NOMO-1 (cell line): Measurements from ENCODE around the gene HECA.
"Not testable (repeated sequence)": the region's sequence is repeated elsewhere in the genome, so short reads cannot be mapped to it uniquely, and the experiment has no call there.

Experiments
- DNase-seq, 2 experiments: peaks; one replicate each; lab custom pipeline; 2025; ENCODE audit not compliant: unreplicated experiment in 2 of 2; lab: John Stamatoyannopoulos, UW

Gene HECA

GRCh38 chr6:139135578-139136545, 982 bp downstream of the HECA start:
- peak; percentile 52 to 54 for DNase-seq

- no peak for DNase-seq
Observed at GRCh38 chr6:139137706-139138105, 2.8 kb downstream of the HECA start.

GRCh38 chr6:139140854-139141253, 6.0 kb downstream of the HECA start:
- DNase-seq, result not testable (repeated sequence)

- DNase-seq, result no peak
Observed at GRCh38 chr6:139142262-139142661, 7.4 kb downstream of the HECA start.

- DNase-seq, result no peak
Observed at GRCh38 chr6:139143111-139143510, 8.2 kb downstream of the HECA start.

GRCh38 chr6:139144490-139145085, 9.7 kb downstream of the HECA start:
- DNase-seq, result no peak

- DNase-seq, result no peak
Observed at GRCh38 chr6:139145661-139146060, 10.8 kb downstream of the HECA start.

GRCh38 chr6:139146317-139146726, 11.4 kb downstream of the HECA start:
- no peak for DNase-seq

GRCh38 chr6:139147628-139148027, 12.7 kb downstream of the HECA start:
- DNase-seq, result no peak

GRCh38 chr6:139148557-139149235, 13.8 kb downstream of the HECA start:
- no peak for DNase-seq

GRCh38 chr6:139149383-139149782, 14.5 kb downstream of the HECA start:
- no peak for DNase-seq

GRCh38 chr6:139150920-139151319, 16.0 kb downstream of the HECA start:
- no peak for DNase-seq

GRCh38 chr6:139151425-139152087, 16.7 kb downstream of the HECA start:
- no peak for DNase-seq

GRCh38 chr6:139152088-139152891, 17.4 kb downstream of the HECA start:
- DNase-seq, result no peak

GRCh38 chr6:139152892-139153271, 18.0 kb downstream of the HECA start:
- DNase-seq, result no peak

- no peak for DNase-seq
Observed at GRCh38 chr6:139153855-139154254, 19.0 kb downstream of the HECA start.

GRCh38 chr6:139154881-139155547, 20.1 kb downstream of the HECA start:
- no peak for DNase-seq

GRCh38 chr6:139156102-139156501, 21.2 kb downstream of the HECA start:
- DNase-seq, result no peak

GRCh38 chr6:139156551-139156950, 21.7 kb downstream of the HECA start:
- no peak for DNase-seq

GRCh38 chr6:139157086-139157485, 22.2 kb downstream of the HECA start:
- DNase-seq, result not testable (repeated sequence)
